Cardiac septum (tissue), 1 donor: ENCODE data around the gene TM9SF1. TPM values are rescaled to one million over a fixed set of nuclear protein-coding genes. Genes with fewer than 3 reads are reported as not detected.
A peak's percentile ranks its signal among the peaks of the same experiment; 100 is the strongest.

Experiments
- DNase-seq: peaks from one replicate; pipeline ENCODE4 v3.0.0-alpha.2; 2020; ENCODE audit warnings: low spot score
- intact Hi-C: fragments of 100-400 bp; cut with DNase I; formaldehyde crosslinking; loops from one replicate; pipeline ENCODE4 v1.14.0; 2022
- long read RNA-seq: library from polyadenylated mRNA; unstranded; transcript quantifications from one replicate; pipeline ENCODE4 v2.0.0, GENCODE V29; 2021
- total RNA-seq: library from RNA; stranded (reverse); fragmentation: NEBNext Ultra II Directional; extraction: Animal tissue kit (Norgen Biotek cat#: 25700); gene quantifications from one replicate; pipeline ENCODE4 v1.2.1, GENCODE V29; 2021
- donor health status: DM: no; HTN: no; CAD: no.

Gene TM9SF1, protein sequence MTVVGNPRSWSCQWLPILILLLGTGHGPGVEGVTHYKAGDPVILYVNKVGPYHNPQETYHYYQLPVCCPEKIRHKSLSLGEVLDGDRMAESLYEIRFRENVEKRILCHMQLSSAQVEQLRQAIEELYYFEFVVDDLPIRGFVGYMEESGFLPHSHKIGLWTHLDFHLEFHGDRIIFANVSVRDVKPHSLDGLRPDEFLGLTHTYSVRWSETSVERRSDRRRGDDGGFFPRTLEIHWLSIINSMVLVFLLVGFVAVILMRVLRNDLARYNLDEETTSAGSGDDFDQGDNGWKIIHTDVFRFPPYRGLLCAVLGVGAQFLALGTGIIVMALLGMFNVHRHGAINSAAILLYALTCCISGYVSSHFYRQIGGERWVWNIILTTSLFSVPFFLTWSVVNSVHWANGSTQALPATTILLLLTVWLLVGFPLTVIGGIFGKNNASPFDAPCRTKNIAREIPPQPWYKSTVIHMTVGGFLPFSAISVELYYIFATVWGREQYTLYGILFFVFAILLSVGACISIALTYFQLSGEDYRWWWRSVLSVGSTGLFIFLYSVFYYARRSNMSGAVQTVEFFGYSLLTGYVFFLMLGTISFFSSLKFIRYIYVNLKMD
- total RNA-seq = 19.1 TPM
- long read RNA-seq, transcript TM9SF1-201 (6 exons, 2,452 nt) = major isoform, 39 of 59 reads
- long read RNA-seq, partial matches to known transcripts = 13 of 59 reads
- long read RNA-seq, other reads (novel, unspliced or antisense) = 3 of 59 reads

DNA sequence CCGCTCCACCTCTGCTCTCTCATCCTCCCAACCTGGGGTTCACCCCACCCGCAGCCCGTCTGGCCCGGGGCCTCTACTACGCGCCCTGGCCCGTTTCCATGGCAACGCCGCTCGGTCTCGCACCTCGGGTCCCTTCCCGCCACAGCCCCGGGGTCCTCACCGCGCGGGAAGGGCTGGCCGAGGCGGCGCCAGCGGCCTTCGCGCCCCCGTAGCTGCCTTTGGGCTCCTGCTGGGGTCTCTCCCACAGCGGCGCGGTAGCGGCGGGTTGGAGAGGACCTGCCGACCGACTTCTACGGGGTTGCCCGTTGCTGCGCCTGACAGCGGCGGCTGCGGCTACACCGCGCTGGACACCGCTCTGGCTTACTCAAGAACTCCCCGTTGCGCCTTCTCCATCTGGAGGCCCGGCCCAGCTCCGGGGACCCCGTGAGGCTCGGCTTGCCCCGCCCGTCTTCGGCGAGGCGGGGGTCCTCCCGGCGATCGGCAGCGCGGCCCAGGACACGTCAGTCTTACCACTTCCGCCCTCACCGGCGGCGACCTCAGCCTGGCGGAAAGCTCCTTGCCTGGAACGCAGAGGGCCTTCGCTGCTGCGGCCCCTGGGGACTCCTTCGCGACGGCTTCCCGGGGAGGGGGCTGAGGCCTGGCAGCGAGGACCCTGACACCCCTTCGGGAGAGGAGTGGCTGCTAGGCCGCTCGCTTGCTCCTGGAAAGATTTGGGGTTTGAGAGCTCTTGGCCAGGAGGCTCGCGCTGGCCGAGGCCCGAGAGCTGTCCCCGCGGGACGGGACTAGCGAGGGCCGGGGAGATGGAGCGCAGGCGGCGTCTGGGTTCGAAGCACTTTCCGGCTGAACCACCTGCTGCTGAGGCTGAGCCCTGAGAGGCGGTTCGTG is at the start of gene TM9SF1:
TSS of gene TM9SF1 (minus strand) at position 256 of the 885 bp plus-strand sequence. CDS start 422 bp downstream, outside the sequence.
- DNase-seq = peak; percentile 96
- intact Hi-C loops = loop anchor here (2.0 to 5.0 kb wide), 2 partner anchors 17 to 53 kb away; partner anchors contain the start of genes CHMP4A and EMC9

DNA sequence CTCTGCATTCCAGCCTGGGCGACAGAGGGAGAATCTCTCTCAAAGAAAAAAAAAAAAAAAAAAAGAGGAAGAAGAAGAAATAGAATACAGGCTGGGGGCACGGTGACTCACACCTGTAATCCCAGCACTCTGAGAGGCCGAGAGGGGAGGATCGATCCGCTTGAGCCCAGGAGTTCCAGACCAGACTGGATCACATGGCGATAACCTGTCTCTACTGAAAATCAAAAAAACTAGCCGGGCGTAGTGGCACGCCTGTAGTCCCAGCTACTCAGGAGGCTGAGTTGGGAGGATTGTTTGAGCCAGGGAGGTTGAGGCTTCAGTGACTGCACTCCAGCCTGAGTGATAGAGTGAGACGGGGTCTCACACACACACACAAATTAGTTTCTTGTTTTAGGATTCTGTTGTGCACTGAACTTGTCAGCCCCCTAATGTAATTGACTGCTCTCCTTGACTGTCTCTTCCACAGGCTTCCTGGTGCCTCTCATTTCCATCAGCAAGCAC is 48.1 kb upstream of the TM9SF1 start:
- intact Hi-C loops = loop anchor here (5.0 kb wide), 1 partner anchor 189 kb away; no protein-coding TSS in a partner anchor
- no peak for DNase-seq

DNA sequence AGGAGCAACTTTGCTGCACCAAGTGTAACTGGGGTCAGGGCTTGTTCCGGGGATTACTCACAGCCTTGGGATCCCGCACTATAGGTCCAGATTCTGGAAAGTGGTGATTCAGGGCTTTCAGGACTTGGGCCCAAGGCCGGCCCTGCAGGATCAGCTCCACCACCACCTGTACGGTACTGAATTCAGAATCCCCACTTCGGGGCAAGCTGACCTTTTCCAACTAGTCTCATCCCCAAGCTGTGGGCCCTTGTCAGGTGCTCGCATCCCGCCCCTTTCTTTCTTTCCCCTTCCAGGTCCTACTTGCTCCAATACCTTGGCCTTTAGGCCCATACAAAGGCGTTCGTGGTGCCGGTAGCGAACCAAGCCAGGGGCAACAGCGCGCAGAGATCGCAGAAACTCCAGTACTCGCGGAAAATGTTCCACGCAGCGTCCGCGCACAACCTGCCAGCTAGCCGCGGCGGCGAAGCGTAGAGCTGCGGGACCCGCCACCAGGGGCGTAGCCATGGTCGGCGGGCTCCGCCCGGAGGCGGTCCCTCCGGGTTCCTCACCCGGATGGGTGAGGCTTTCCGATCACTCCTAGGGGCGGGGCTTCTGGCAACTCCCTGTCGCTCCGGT is 46.7 kb upstream of the TM9SF1 start:
- intact Hi-C loops = loop anchor here (1.0 to 5.0 kb wide), 3 partner anchors 27 to 190 kb away; partner anchors contain the start of genes DHRS1 and NOP9
- peak; percentile 97 for DNase-seq

DNA sequence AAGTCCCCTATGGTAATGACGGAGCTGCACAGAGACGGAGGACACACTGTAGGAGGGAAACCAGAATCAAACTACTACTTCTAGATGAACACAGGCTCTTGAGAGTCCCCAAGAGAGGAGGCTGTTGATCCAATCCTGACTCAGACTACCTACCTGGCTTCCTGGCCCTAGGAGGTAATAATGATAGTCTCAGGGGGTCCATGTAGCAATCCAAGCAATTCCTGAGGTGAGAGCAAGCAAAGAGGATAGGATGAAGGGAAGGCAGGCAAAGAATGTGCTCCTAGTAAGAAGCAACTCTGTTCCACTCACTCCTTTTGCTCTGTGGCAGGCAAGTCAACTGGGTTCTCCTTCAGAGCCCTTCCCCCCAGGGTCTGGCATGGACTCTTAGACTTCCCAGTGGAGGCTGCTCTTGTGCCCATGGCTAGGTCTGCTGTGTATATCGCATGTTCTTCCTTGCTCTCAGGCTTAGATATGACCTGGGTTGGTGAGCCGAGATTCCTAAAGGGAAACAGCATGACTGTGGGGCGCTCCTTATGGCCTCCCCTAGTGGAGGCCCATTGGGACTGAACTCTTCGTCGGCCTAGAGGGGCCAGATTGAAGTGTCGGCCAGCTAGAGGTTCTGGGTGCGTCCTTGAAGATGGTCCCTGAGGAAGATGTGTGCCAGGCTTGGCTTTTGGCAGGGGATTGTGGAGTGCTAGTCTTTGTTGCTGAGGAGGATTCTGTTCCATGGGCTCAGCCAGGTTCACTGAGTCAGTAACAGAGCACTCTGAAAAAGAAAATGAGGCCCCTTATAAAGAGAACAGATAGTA is 45.1 kb upstream of the TM9SF1 start:
- intact Hi-C loops = loop anchor here (2.0 to 5.0 kb wide), 2 partner anchors 26 to 192 kb away; no protein-coding TSS in a partner anchor
- DNase-seq = peak; percentile 53

DNA sequence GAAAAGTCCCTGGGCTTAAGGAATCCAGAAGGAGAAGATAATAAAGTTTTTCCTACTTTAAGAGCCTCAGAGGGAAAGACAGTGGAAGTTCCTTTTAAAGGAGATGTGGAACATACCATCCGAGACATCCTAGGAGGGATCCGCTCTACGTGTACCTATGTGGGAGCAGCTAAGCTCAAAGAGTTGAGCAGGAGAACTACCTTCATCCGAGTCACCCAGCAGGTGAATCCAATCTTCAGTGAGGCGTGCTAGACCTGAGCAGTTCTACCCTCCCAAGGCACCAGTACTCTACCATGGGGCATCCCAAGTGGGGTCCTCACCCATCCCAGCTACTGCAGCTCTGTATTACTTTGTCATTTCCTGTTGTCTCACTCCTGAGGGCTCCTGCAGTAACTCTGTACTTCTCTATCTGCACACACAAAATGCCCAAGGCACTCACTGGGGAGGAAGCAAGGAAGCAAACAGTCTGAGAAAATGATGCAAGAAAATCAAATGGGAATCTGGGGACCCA is 43.3 kb upstream of the TM9SF1 start:
- intact Hi-C loops = no loop called here
- DNase-seq = peak; percentile 36

DNA sequence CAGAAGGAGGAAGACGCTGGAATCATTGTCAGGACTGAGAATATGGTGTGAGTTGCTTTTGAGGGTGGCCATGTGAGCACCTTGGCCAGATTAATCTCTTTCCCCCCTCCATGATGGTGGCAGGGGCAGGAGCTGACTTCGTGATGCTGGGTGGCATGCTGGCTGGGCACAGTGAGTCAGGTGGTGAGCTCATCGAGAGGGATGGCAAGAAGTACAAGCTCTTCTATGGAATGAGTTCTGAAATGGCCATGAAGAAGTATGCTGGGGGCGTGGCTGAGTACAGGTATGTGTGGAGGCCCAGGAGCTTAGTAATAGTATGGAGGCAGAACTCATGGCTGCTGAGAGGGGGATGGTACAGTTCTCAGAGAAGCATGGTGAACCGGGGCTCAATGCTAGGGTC is 42.9 kb upstream of the TM9SF1 start:
- intact Hi-C loops = no loop called here
- DNase-seq = peak; percentile 62

DNA sequence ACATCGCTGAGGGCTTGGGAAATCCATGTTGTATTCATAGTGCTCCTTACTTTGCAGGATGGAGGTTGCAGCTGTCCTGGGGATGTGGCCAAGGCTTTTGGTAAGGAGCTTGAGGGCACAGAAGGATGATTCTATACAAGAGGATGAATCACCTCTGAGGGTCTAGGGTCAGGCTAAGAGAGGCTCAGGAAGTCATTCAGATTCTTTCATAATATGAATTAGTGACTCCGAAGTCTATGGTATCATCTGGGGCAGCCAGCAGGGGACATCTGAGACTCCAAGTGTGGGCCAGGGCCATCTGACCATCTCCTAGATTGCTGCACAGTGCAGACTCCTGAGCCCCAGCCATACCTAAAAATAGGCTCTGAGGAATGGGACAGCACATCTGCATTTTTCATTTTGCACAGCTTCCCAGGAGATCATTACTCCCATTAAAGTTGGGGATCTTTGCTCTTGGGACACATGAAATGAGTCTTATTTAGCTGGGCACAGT is 42.3 kb upstream of the TM9SF1 start:
- intact Hi-C loops = no loop called here
- peak; percentile 24 for DNase-seq

DNA sequence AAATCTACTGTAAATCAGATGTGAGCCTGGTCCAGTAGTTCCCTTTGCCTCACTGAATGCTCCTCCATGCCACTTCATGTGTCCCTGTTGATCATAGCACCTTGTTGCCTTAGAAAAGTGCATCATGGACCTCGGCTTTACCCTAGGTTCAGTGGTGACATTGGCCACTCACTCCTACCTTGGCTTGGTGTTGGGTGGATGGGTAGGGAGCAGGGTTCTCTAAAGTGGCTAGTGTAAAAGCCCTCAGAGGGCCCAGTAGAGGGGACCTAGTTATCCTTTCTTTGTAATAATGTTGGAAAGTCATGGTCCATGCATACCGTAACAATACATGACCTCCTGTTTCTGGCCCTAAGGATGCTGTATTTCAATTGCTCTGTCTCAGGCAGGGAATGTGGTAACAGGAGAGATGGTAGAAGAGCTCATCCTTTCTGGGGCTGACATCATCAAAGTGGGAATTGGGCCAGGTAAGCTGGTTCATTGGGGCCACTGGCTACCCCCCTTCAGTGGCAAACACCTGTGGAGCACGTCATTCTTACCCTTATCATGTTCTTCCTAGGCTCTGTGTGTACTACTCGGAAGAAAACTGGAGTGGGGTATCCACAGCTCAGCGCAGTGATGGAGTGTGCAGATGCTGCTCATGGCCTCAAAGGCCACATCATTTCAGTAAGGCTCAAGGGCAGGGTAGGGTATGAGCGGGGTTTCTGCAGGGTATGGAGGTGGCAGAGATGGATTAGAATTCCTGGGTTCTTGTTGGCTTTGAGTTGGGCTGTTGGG is 41.6 kb upstream of the TM9SF1 start:
- DNase-seq = no peak
- intact Hi-C loops = no loop called here

DNA sequence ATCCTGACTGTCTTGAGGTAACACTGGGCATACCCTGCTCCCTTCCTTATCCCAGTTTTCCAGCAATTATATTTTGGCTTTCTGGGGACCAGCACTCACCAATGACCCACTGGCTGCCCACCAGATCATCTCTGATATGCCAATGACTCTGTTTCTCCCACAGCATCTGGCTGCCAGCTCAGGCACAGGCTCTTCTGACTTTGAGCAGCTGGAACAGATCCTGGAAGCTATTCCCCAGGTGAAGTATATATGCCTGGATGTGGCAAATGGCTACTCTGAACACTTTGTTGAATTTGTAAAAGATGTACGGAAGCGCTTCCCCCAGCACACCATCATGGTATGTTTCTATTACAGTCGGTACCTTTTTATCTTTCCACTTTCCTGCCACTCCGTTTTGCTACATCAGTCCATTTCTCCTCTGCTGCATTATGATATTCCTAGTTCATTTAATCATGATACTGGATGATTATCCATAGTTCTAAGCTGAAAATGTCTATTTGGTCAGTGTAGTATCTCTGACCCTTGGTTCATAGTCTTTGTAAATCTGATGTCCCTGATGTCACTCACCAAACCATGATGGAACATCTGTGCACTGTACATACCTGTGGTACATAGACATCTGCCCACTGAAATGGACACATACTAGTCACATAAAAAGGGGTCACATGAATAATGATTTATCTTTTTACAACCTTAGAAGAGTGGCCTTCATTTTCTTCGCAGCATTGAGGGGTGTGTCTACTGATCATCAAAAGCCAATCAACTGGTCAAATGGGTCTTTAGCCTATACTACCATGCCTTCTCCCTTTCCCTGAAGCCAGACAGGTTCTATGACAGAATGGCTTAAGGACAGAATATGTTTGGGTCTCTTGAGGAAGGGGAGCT is 40.8 kb upstream of the TM9SF1 start:
- intact Hi-C loops = no loop called here
- no peak for DNase-seq

DNA sequence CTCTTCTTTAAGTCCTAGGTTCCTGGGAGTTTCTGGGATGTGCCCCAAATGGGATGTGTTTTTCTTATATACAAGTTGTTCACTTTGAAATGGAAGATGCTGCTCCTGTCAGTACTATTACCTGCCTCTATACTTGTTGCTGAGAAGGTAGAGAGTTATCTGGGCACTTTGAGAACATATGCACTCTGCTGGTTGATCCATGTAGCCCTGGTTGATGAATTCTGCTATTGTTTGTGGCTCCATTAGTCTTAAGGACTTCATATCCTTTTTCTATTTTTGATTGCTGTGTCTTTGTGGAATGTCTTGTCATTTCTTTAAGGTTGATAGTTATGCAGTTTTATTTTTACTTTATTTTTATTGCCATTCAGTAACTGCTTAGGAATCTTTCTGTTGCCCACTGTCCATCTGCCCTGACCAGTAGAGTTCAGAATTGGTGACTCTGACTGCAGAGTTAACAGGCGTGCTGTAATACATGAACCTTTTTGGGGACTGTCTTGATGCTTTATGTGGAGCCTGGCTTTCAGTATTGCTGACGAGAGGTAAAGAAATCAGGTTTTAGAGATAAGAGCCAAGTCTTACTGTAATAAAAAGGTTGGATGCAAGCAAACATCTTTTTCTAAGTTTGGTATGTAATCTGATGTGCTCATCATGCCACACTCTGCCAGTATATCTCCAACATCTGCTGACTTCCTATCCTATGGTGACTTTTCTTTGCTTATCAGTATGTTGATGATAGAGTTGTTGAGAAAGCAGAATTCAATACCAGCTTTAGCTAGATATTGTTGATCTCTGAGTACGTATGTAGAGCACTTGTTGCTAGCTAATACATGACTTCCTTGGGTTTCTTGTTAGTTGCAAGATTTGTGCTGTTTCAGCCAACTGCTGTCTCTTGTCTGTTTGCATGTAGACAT is 39.1 kb upstream of the TM9SF1 start:
- intact Hi-C loops = no loop called here
- DNase-seq = no peak

DNA sequence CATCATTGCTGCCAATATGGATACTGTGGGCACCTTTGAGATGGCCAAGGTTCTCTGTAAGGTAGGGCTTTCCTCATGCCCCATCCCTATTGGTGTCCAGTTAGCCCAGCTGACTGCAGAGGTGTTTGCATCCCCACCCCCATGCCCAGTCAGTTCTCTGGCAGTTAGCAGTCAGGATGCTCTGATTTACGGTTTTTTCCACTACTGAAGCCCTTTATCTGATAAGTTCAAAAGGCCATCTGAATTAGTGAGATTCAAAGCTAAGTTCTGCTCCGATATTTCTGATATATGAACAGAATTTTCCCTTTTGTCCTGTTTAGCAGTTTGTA is 38.3 kb upstream of the TM9SF1 start:
- intact Hi-C loops = no loop called here
- DNase-seq = no peak

DNA sequence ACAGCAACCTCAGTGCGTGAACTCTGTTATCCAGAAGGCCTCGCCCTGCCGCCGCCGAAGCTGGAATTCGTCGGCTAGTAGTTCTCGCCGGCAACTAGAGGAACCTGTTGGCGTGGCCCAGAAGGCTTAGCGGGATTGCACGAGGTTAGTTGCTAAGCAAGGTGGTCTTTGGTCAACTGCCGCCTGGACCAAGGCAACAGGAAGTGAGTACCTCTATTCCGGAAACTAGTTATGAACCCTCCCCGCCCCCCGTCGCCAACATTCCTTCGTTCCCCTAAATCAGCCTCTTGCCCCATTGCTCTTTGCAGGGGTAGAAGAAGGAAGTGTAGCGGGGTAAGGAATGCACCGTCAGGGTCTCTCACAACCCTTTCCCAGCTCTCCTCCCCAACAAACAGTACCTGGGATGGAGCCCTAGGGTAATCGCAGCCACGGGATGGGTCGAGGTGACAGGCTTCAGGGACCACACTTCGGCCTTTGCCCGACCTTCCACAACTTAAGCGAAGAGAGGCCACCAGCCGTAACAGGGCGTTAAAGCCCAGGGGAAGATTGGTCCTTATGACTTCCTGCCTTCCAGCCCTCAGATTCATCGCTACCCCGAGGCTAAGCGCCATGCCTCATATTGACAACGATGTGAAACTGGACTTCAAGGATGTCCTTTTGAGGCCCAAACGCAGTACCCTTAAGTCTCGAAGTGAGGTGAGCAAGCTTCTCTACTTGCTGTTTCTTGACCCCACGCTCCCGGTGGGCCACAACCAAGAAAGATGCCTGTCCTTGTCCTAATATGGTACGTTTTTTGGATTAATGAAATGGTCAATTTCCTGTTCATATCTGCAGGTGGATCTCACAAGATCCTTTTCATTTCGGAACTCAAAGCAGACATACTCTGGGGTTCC is 37.6 kb upstream of the TM9SF1 start, which contains the start of gene GMPR2:
TSS of gene GMPR2 (plus strand) at position 285 of the 893 bp plus-strand sequence. CDS start at position 610, 325 bp downstream.
- DNase-seq = peak; percentile 83
- intact Hi-C loops = no loop called here

DNA sequence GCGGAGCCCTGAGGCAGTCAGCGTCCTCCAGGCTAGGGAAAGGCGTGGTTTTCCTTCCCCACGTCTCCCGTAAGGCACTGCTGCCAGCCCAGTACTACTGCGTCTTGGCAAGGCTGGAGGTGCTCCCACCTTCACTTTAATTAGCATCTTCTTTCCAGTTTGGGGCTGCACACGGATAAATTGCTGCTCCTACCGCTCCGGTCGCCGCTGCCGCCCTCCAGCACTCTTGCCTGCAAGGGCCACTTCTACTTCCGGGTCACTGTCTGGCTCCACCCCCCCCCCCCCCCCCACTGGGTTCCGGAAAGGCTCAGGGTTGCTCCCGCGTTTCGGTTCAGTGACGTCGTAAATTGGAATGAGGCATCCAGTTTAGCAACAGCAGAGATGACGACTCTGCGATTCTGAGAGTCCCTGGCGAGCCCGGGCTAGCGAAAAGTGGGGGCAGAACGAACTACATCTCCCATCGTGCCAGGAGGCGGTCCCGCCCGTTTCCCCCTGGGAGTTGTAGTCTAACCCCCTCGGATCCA is 36.9 kb upstream of the TM9SF1 start, which contains the start of gene NEDD8:
TSS of gene NEDD8 (minus strand) at position 247 of the 524 bp plus-strand sequence. CDS start at position 147, 100 bp downstream.
- peak; percentile 94 for DNase-seq
- intact Hi-C loops = no loop called here
